Jurkat, Clone E6-1 (cell line): ENCODE results near the gene PARP9.
"Not testable (repeated sequence)": the region's sequence is repeated elsewhere in the genome, so short reads cannot be mapped to it uniquely, and the experiment has no call there.

ENCODE experiments used
- DNase-seq: peaks from one replicate; pipeline ENCODE4 v3.0.0-alpha.2; 2011; ENCODE audit warnings: low read depth, low spot score
- H3K4me3 ChIP-seq: 2 replicates; pipeline ENCODE4 v1.5.1; 2011; ENCODE audit warnings: mild to moderate bottlenecking, low read length, control low read depth, moderate library complexity

Gene PARP9

GRCh38 chr3:122500964-122501363, 63.1 kb downstream of the PARP9 start:
- not testable (repeated sequence) for H3K4me3 ChIP-seq, DNase-seq

DNA sequence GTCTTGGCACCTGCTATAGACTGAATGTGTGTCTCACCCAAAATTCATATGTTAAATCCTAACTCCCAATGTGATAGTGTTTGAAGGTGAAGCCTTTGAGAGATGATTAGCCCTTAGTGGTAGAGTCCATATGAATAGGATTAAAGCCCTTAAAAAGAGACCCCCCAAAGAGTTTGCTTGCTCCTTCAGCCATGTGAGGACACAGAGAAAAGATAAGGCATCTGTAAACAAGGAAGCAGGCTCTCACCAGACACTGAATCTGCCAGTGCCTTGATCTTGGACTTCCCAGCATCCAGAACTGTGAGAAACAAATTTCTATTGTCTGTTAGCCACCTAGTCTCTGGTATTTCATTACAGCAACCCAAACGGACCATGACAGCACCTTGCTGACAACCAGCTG, 65.9 kb downstream of the PARP9 start:
- no peak overlapping the region for H3K4me3 ChIP-seq
- DNase-seq = no peak

DNA sequence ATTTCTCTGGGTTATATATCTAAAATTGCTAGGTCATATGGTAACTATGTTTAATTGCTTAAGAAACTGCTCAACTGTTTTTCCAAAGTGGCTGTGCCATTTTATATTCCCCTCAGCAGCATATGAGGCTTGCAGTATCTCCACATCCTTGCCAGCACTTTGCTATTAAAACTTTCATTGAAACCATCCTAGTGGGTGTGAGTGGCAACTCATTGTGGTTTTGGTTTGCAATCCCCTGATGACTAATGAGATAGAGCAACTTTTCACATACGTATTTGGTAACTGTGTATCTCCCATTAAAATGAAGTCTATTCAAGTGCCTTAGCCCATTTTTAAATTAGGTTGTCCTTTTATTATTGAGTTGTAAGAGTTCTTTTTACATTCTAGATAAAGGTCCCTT, 66.7 kb downstream of the PARP9 start:
- peak; percentile 31 for DNase-seq
- no peak overlapping the region for H3K4me3 ChIP-seq

DNA sequence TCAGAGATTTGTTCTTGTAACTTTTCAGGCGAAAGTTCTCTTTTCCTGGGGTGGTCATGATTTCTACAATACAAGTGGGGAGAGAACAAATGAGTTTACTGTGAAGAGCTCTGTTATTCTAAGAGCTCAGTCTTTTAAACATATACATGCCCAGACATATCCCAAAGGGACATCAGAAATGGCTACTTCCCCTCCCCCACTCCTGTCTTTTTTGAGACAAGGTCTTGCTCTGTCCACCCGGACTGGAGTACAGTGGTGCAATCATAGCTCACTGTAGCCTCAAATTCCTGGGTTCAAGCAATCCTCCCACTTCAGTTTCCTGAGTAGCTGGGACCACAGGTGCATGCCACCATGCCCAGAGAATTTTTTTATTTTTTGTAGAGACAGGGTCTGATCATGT, 67.6 kb downstream of the PARP9 start:
- no peak for DNase-seq
- no peak overlapping the region for H3K4me3 ChIP-seq

- H3K4me3 ChIP-seq = no peak overlapping the region
- no peak for DNase-seq
These were observed 70.8 kb downstream of the PARP9 start for GRCh38 chr3:122493296-122493695.

DNA sequence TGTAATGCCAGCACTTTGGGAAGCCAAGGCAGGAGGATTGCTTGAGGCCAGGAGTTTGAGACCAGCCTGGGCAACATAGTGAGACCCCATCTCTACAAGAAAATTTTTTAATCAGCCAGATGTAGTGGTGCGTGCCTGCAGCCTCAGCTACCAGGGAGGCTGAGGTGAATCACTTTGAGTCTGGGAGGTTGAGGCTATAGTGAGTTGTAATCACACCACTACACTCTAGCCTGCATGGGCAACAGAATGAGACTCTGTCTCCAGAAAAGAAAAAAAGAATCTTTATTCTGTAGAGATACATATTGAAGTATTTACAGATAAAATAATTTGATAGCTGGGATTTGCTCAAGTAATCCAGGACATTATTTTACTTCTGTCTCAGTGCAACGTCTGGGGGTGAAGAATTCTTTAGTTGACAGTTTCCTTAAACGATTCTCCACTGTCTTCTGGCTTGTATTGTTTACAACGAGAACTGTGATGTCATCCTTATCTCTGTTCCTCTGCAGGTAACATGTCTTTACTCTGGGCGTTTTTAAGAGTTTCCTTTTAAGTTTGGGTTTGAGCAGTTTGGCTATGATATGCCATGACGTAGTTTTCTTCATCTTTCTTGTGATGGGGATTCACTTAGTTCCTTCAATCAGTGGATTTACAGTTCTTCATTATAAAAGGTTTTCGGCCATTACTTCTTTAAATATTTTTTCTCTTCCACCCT, 75.7 kb downstream of the PARP9 start:
- no peak overlapping the region for H3K4me3 ChIP-seq
- DNase-seq = no peak

DNA sequence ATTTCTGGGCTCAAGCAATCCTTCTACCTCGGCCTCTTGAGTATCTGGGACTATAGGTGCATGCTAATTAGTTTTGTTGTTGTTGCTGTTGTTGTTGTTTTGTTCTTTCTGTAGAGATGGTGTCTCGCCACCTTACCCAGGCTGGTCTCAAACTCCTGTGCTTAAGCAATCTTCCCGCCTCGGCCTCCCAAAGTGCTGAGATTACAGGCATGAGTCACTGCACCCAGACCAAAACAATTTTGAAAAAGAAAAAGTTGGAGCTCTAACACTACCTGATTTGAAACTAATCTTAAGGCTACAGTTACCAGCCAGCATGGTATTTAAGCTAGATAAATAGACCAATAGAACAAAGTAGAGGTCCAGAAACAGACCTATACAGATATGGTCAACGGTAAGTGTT, 79.1 kb downstream of the PARP9 start:
- H3K4me3 ChIP-seq = no peak overlapping the region
- DNase-seq = no peak

DNA sequence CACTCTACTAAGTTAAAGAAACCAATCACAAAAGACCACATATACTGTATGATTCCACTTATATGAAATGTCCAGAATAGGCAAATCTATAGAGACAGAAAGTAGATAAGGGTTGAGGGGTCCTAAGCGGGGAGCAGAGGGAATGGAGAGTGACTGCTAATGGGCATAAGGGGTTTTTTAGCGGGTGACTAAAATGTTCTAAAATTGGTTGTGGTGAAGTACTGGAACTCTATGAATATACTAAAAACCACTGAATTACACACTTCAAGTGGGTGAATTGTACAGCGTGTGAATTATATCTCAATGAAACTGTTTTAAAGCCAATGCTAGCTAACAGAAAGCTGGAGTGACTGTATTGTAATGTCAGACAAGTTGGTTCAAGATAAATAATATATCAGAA, 82.7 kb downstream of the PARP9 start:
- DNase-seq = no peak

More for the DNA sequence above, 82.7 kb downstream of the PARP9 start:
- no peak overlapping the region for H3K4me3 ChIP-seq
